NT2/D1 (cell line): ENCODE measurements around the gene PRKCSH.
A peak's percentile ranks its signal among the peaks of the same experiment; 100 is the strongest.

Experiments used
- DNase-seq: peaks from one replicate; pipeline ENCODE4 v3.0.0-alpha.2; 2011; ENCODE audit warnings: low read depth, low spot score
- H3K27me3 ChIP-seq: 2 replicates; pipeline ENCODE4 v1.6.0; 2011; ENCODE audit warnings: mild to moderate bottlenecking; ENCODE audit not compliant: insufficient read length, insufficient read depth
- H3K36me3 ChIP-seq: 2 replicates; pipeline ENCODE4 v1.6.1; 2011; ENCODE audit warnings: mild to moderate bottlenecking, low read length, mixed read lengths; ENCODE audit not compliant: insufficient read depth, insufficient read length
- H3K4me1 ChIP-seq: 2 replicates; pipeline ENCODE4 v1.5.1; 2011; ENCODE audit not compliant: insufficient read depth, insufficient read length
- H3K4me3 ChIP-seq: 2 replicates; pipeline ENCODE4 v1.5.1; 2011; ENCODE audit warnings: low read depth; ENCODE audit not compliant: insufficient read length
- H3K9ac ChIP-seq: 2 replicates; pipeline ENCODE4 v1.6.0; 2011; ENCODE audit warnings: low read depth; ENCODE audit not compliant: insufficient read length
- H3K9me3 ChIP-seq: 2 replicates; pipeline ENCODE4 v1.5.1; 2011; ENCODE audit warnings: mild to moderate bottlenecking, low read length; ENCODE audit not compliant: insufficient read depth
- SUZ12 ChIP-seq: IDR thresholded peaks from 2 replicates; pipeline ENCODE4 v1.6.1; 2011; ENCODE audit not compliant: insufficient read length, insufficient read depth; ENCODE audit errors: extremely low read depth
- YY1 ChIP-seq: IDR thresholded peaks from 2 replicates; pipeline ENCODE4 v1.6.1; 2011; ENCODE audit not compliant: insufficient read length, insufficient read depth
- ZNF274 ChIP-seq: IDR thresholded peaks from 2 replicates; pipeline ENCODE4 v1.6.1; 2011; ENCODE audit warnings: mild to moderate bottlenecking, low read depth, low read length

Gene PRKCSH, protein sequence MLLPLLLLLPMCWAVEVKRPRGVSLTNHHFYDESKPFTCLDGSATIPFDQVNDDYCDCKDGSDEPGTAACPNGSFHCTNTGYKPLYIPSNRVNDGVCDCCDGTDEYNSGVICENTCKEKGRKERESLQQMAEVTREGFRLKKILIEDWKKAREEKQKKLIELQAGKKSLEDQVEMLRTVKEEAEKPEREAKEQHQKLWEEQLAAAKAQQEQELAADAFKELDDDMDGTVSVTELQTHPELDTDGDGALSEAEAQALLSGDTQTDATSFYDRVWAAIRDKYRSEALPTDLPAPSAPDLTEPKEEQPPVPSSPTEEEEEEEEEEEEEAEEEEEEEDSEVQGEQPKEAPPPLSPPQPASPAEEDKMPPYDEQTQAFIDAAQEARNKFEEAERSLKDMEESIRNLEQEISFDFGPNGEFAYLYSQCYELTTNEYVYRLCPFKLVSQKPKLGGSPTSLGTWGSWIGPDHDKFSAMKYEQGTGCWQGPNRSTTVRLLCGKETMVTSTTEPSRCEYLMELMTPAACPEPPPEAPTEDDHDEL

DNA sequence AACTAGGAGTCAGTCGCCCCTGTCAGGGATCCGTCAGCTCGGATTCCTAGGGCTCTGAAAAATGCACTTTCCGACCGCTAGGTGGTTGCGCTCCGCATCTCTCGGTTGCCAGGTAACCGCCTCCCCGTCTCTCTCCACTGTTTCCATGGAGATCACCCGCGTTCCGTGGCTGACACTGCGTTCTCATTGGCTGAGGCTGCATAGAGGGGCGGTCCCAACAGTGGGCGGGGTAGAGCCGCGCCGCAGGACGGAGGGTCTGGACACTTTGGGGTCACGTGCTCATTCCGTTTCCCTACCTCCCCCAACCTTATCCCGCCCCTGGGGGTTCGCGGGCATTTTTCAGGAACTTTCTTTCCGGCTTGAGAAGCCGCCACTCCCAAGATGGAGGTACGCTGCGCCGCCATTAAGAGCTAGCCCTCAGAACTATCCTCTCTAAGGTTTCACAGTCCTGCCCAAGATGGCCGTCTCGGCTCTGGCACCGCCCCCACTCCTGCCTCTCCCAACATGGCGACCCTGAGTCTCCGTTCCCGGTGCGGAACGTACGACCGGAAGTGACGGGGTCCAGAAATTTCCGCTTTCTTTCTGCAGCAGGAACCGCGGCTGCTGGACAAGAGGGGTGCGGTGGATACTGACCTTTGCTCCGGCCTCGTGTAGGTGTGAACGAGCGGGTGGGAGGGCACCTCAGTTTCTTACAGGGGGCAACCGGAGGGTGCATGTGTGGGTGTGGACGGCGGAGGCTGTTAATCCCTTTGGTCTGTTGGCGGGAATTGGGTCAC lies at the start of gene PRKCSH, which contains the start of gene ODAD3:
Gene PRKCSH (plus strand): TSS at position 579 of the 776 bp plus-strand sequence. CDS start 483 bp downstream, outside the sequence.
Gene ODAD3 (minus strand): TSS at position 65 of the 776 bp plus-strand sequence. CDS start 105 bp downstream, outside the sequence.
- no peak for TF ChIP-seq SUZ12
- TF ChIP-seq YY1 = peak; percentile 100
- peak; percentile 99 for DNase-seq
- no peaks in the 10 kb centered on the region for H3K27me3 ChIP-seq
- peak within 1 kb of the TSS; percentile 88 for H3K4me3 ChIP-seq
- peaks cover 10% of the 10 kb centered on the region for H3K4me1 ChIP-seq
- H3K9me3 ChIP-seq = no peaks in the 10 kb centered on the region
- H3K9ac ChIP-seq = peak within 1 kb of the TSS; percentile 97
- peaks cover 35% of the 10 kb centered on the region for H3K36me3 ChIP-seq

DNA sequence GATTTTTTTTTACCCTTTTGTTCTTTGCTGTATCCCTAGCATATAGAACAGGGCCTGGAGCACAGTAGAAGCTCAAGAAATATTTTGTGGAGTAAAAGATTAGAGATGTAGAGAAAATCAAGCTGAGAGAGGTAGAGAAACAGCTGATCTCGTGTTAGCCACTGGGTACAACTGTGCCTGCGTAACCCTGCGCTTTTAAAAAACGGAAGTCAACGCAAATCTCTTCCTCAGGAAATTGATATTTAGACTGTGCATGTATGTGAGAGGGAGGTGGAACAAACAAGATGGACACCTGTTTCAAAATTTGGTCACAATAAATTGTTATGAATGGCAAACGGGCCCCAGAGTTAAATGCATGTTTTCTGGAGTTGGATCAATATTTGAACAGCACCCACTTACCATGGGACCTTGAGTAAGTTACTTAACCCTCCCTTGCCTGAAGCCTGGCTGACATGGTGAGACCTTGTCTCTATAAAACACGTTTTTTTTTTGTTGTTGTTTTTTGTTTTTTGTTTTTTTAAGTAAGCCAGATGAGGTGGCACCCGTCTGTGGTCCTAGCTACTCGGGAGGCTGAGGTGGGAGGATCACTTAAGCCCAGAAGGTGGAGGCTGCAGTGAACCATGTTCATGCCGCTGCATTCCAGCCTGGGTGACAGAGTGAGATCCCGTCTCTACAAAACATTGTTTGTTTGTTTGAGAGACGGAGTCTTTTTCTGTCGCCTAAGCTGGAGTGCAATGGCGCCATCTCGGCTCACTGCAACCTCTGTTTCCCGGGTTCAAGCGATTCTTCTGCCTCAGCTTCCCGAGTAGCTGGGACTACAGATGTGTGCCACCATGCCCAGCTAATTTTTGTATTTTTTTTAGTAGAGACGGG lies 48.0 kb upstream of the PRKCSH start:
- no peak for DNase-seq
- no peak overlapping the region for H3K9ac ChIP-seq
- H3K9me3 ChIP-seq = peaks cover 4% of the 10 kb centered on the region; the same call in 1 of the 2 replicates
- H3K36me3 ChIP-seq = no peaks in the 10 kb centered on the region
- H3K27me3 ChIP-seq = no peaks in the 10 kb centered on the region
- H3K4me3 ChIP-seq = no peak overlapping the region
- H3K4me1 ChIP-seq = no peaks in the 10 kb centered on the region
- TF ChIP-seq SUZ12 = no peak
- TF ChIP-seq YY1 = no peak
- TF ChIP-seq ZNF274 = no peak

- H3K27me3 ChIP-seq = no peaks in the 10 kb centered on the region
- DNase-seq = no peak
- no peaks in the 10 kb centered on the region for H3K36me3 ChIP-seq
- H3K4me3 ChIP-seq = no peak overlapping the region
- TF ChIP-seq ZNF274 = no peak
- no peak for TF ChIP-seq SUZ12
- no peak for TF ChIP-seq YY1
- no peaks in the 10 kb centered on the region for H3K4me1 ChIP-seq
- H3K9ac ChIP-seq = no peak overlapping the region
- H3K9me3 ChIP-seq = peaks cover 4% of the 10 kb centered on the region; the same call in 1 of the 2 replicates
These were observed 45.1 kb upstream of the PRKCSH start for GRCh38 chr19:11390359-11390758.

DNA sequence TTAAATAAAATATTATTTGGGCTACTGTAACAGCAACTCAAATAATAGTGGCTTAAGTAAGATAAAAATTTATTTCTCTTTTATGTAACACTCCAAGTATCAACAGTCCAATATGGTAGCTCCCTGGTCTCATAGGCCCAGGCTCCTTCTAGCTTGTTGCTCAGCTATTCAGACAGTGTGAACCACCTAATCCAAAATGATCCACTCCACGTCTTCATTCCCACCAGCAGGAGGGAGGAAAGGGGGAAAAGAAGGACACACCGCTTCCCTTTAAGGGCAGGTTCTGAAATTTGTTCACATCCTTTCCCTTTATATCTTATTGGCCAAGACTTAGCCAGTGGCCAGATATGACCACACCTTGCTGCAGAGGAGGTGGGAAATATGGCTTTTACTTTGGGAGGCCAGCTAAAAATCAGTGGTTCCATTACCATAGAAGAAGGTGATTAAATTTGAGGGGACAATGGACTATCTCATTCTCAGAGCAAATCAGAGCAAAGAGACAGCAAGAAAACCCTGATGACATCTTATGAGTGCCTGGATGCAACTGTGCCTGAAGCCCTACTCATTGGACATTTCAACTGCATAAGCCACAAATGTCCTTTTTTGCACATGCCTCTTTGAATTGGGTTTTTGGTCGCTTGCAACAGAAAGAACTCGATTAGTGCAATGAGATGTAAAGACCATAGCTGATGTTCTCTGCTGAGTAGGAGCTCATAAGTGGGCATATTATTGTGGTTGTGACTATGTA lies 44.3 kb upstream of the PRKCSH start:
- no peak for TF ChIP-seq ZNF274
- no peak for TF ChIP-seq YY1
- no peak for TF ChIP-seq SUZ12
- Histone ChIP-seq H3K9me3 (peaks cover 4% of the 10 kb centered on the region; the same call in 1 of the 2 replicates), H3K27me3 (no peaks in the 10 kb centered on the region), H3K4me1 (no peaks in the 10 kb centered on the region), H3K36me3 (no peaks in the 10 kb centered on the region), H3K4me3 (no peak overlapping the region), H3K9ac (no peak overlapping the region)
- no peak for DNase-seq

DNA sequence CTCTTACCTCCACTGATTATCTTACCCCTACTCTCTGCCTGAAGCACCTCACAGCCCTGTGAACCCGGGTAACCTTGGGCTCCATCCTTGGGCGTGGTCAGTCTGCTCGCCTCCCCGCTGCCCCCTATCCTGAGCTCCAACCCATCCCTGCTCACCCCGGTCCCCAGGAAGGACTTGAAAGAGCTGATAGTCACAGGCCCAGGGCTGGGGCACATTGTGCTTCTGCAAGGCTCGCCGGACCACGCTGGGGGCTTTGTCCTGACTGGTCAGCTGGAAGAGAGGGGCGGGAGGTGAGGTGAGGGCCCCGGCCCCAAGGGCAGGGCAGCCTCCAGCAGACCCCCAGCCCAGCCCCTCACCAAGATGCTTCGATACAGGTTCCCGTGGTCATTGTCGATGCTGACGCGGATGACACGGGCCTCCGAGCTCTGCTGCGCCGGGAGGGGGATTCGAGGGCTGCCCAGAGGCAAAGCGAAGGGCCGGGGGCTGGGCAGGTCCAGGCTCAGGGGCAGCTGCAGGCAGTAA lies 38.3 kb upstream of the PRKCSH start:
- H3K27me3 ChIP-seq = no peaks in the 10 kb centered on the region
- TF ChIP-seq ZNF274 (no peak), YY1 (no peak), SUZ12 (no peak)
- peaks cover 4% of the 10 kb centered on the region for H3K4me1 ChIP-seq
- no peaks in the 10 kb centered on the region for H3K36me3 ChIP-seq
- no peak for DNase-seq
- H3K4me3 ChIP-seq = no peak overlapping the region
- peak overlapping the region; percentile 38 for H3K9ac ChIP-seq
- H3K9me3 ChIP-seq = no peaks in the 10 kb centered on the region

DNA sequence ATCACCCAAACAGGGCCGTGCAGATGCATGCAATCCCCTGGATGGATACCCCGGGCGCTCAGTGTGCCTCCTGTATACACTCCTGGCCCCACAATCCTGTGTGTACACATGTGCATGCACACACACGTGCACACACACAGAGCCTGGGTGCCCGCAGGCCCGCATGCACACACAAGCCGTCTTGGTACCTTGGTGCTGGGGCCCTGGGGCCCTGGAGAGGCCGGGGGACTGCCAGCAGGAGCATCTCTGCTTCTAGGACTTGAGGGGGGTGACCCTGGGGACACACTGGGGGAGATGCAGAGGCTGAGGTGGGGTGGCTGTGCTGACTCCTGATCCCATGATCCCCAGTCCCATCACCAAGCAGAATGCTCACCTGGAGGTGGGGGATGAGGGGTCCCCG lies 35.8 kb upstream of the PRKCSH start:
- DNase-seq = no peak
- H3K9ac ChIP-seq = no peak overlapping the region
- H3K36me3 ChIP-seq = no peaks in the 10 kb centered on the region
- TF ChIP-seq SUZ12 (no peak), ZNF274 (no peak), YY1 (no peak)
- no peaks in the 10 kb centered on the region for H3K27me3 ChIP-seq
- H3K4me3 ChIP-seq = no peak overlapping the region
- no peaks in the 10 kb centered on the region for H3K9me3 ChIP-seq
- peaks cover 4% of the 10 kb centered on the region for H3K4me1 ChIP-seq
